HCT116 (cell line): ENCODE results near the gene PCTP. TPM values are rescaled to one million over a fixed set of nuclear protein-coding genes. Genes with fewer than 3 reads are reported as not detected.

Source experiments
- ATAC-seq: fragments of 200-7000 bp; cut with Tn5 transposase; 2 replicates; pipeline ENCODE4 v1.9.1; 2020; ENCODE audit warnings: mild to moderate bottlenecking, moderate library complexity
- BruUV-seq: library from RNA; stranded (reverse); fragments of 400-500 nt; replicated peaks from 2 replicates; lab custom pipeline; 2021; lab: Mats Ljungman, UMichigan
- CTCF ChIA-PET: fragments of 300-600 bp; sonication (Branson Sonifier 250); formaldehyde crosslinking; loops from one replicate; lab custom pipeline; 2021; ENCODE audit warnings: antibody characterized with exemption; lab: Charles Lee
- POLR2A ChIA-PET: fragments of 300-600, 350-600 bp; sonication (Branson Sonifier 250); formaldehyde crosslinking; loops from one replicate; lab custom pipeline; 2021; ENCODE audit warnings: antibody characterized with exemption; lab: Charles Lee
- RAD21 ChIA-PET, 2 experiments: fragments of 300-600 bp; sonication (Branson Sonifier 250); formaldehyde crosslinking; loops; one replicate each; lab custom pipeline; 2023; ENCODE audit warnings: low total read pairs in 2 of 2; ENCODE audit not compliant: uncharacterized antibody in 2 of 2, unreplicated experiment in 2 of 2, low non-redundant PET in 1 of 2; lab: Charles Lee
- DNase-seq: peaks from one replicate; pipeline ENCODE4 v3.0.0-alpha.2; 2010; ENCODE audit warnings: low read depth, low spot score
- H2AFZ ChIP-seq: fragments of 200-600 bp; shearing (Covaris generic), sonication (generic); 2 replicates; pipeline ENCODE4 v1.6.1; 2017; ENCODE audit warnings: low read depth, mixed run types, mixed read lengths, antibody characterized with exemption, low read length; ENCODE audit not compliant: poor library complexity, severe bottlenecking
- H3K27ac ChIP-seq: 2 replicates; pipeline ENCODE4 v1.5.1; 2012; ENCODE audit warnings: low read depth, low read length
- H3K27me3 ChIP-seq: fragments of 200-600 bp; sonication (generic); 2 replicates; pipeline ENCODE4 v1.6.1; 2016; ENCODE audit warnings: mixed run types, low read length, mixed read lengths; ENCODE audit not compliant: insufficient read depth
- H3K36me3 ChIP-seq, 2 experiments: fragments of 200-500 bp in 1 of 2; fragments of 200-600 bp in 1 of 2; sonication (Bioruptor generic) in 1 of 2; sonication (generic) in 1 of 2; 2 replicates each; pipeline versions ENCODE4 v1.5.1 to v1.6.1; 2014 to 2016; ENCODE audit warnings: low read length in 2 of 2, inconsistent platforms in 1 of 2, mixed read lengths in 1 of 2, mixed run types in 1 of 2; ENCODE audit not compliant: insufficient read depth in 2 of 2, control insufficient read depth in 1 of 2
- H3K4me1 ChIP-seq, 2 experiments: fragments of 200-600 bp in 1 of 2; sonication (generic) in 1 of 2; 2 replicates each; pipeline versions ENCODE4 v1.5.1 to v1.6.1; 2012 to 2017; ENCODE audit warnings: low read length in 2 of 2, inconsistent platforms in 1 of 2, mild to moderate bottlenecking in 1 of 2, mixed read lengths in 1 of 2, mixed run types in 1 of 2, moderate library complexity in 1 of 2; ENCODE audit not compliant: insufficient read depth in 2 of 2, control insufficient read depth in 1 of 2
- H3K4me2 ChIP-seq: fragments of 200-600 bp; sonication (generic); 2 replicates; pipeline ENCODE4 v1.6.1; 2017; ENCODE audit warnings: mixed run types, low read length, mixed read lengths
- H3K4me3 ChIP-seq, 2 experiments: fragments of 200-600 bp in 1 of 2; sonication (generic) in 1 of 2; replicated peaks in 1 of 2; 2 replicates each; pipeline ENCODE4 v1.5.1; 2011 to 2016; ENCODE audit warnings: low read length in 2 of 2, control low read depth in 1 of 2, low read depth in 1 of 2, mild to moderate bottlenecking in 1 of 2, mixed read lengths in 1 of 2, mixed run types in 1 of 2
- H3K79me2 ChIP-seq: fragments of 200-600 bp; sonication (generic); 2 replicates; pipeline ENCODE4 v1.6.1; 2017; ENCODE audit warnings: mild to moderate bottlenecking, mixed run types, low read length, moderate library complexity, mixed read lengths; ENCODE audit not compliant: insufficient read depth
- H3K9ac ChIP-seq: fragments of 200-600 bp; sonication (generic); 2 replicates; pipeline ENCODE4 v1.6.1; 2016; ENCODE audit warnings: low read length, mixed read lengths
- H3K9me2 ChIP-seq: fragments of 200-600 bp; sonication (generic), shearing (Covaris generic); 2 replicates; pipeline ENCODE4 v1.6.1; 2017; ENCODE audit warnings: mixed run types, mild to moderate bottlenecking, moderate library complexity; ENCODE audit not compliant: insufficient read depth
- H3K9me3 ChIP-seq, 2 experiments: fragments of 200-500 bp in 1 of 2; fragments of 200-600 bp in 1 of 2; sonication (Bioruptor generic) in 1 of 2; sonication (generic) in 1 of 2; 2 replicates each; pipeline ENCODE4 v1.6.1; 2014 to 2017; ENCODE audit warnings: low read length in 2 of 2, mixed read lengths in 2 of 2, inconsistent platforms in 1 of 2, low read depth in 1 of 2, mild to moderate bottlenecking in 1 of 2, mixed run types in 1 of 2, moderate library complexity in 1 of 2; ENCODE audit not compliant: control insufficient read depth in 1 of 2, insufficient read depth in 1 of 2
- H4K20me1 ChIP-seq: fragments of 200-600 bp; sonication (generic), shearing (Covaris generic); 2 replicates; pipeline ENCODE4 v1.6.1; 2017; ENCODE audit warnings: mixed run types, mild to moderate bottlenecking, moderate library complexity; ENCODE audit not compliant: insufficient read depth
- CEBPB ChIP-seq: IDR thresholded peaks from 2 replicates; pipeline ENCODE4 v1.6.1; 2012; ENCODE audit warnings: low read depth
- EGR1 ChIP-seq: IDR thresholded peaks from 2 replicates; pipeline ENCODE4 v1.6.1; 2012; ENCODE audit warnings: low read depth
- EZH2phosphoT487 ChIP-seq: fragments of 200-600 bp; IDR thresholded peaks from 2 replicates; pipeline ENCODE4 v1.6.1; 2018; ENCODE audit warnings: antibody characterized with exemption, borderline replicate concordance
- FOSL1 ChIP-seq: IDR thresholded peaks from 2 replicates; pipeline ENCODE4 v1.6.1; 2012; ENCODE audit warnings: low read depth
- POLR2A ChIP-seq: IDR thresholded peaks from 2 replicates; pipeline ENCODE4 v1.7.0; 2011; ENCODE audit warnings: borderline replicate concordance; ENCODE audit not compliant: insufficient read depth, insufficient read length; ENCODE audit errors: extremely low read depth
- POLR2AphosphoS5 ChIP-seq: IDR thresholded peaks from 2 replicates; pipeline ENCODE4 v1.6.1; 2011; ENCODE audit warnings: mild to moderate bottlenecking, low read depth, low read length, moderate library complexity
- RAD21 ChIP-seq: IDR thresholded peaks from 2 replicates; pipeline ENCODE4 v1.6.1; 2012; ENCODE audit warnings: low read depth, mild to moderate bottlenecking
- SIN3A ChIP-seq: IDR thresholded peaks from 2 replicates; pipeline ENCODE4 v1.6.1; 2012; ENCODE audit warnings: low read depth
- TCF7L2 ChIP-seq: IDR thresholded peaks from 2 replicates; pipeline ENCODE4 v1.7.0; 2011; ENCODE audit warnings: borderline replicate concordance, inconsistent platforms; ENCODE audit not compliant: insufficient read depth, insufficient read length; ENCODE audit errors: extremely low read depth
- ZBTB33 ChIP-seq: IDR thresholded peaks from 2 replicates; pipeline ENCODE4 v1.6.1; 2011; ENCODE audit warnings: mild to moderate bottlenecking, low read length, moderate library complexity; ENCODE audit not compliant: insufficient replicate concordance; ENCODE audit errors: extremely low read depth
- ZFX ChIP-seq: fragments of 450-650 bp; IDR thresholded peaks from 2 replicates; pipeline ENCODE4 v1.6.1; 2017
- intact Hi-C: fragments of 100-400 bp; cut with micrococcal nuclease; formaldehyde crosslinking; loops from 2 replicates; pipeline ENCODE4 v1.10.0; 2022
- total RNA-seq: library from RNA; stranded (reverse); gene quantifications from one replicate; pipeline ENCODE4 v1.2.1, GENCODE V29; 2021; ENCODE audit not compliant: unreplicated experiment
- TF ChIP-seq, protein P1 (sequence below), 3 experiments: fragments of 200-600 bp in 1 of 3; sonication (generic) in 1 of 3; IDR thresholded peaks in 2 of 3; conservative IDR thresholded peaks in 1 of 3; 2 replicates each; pipeline ENCODE4 v1.5.1; 2012 to 2017; ENCODE audit warnings: low read depth in 2 of 3, low read length in 2 of 3, antibody characterized with exemption in 1 of 3, borderline replicate concordance in 1 of 3, control low read depth in 1 of 3, mild to moderate bottlenecking in 1 of 3, mixed read lengths in 1 of 3, mixed run types in 1 of 3, moderate library complexity in 1 of 3; ENCODE audit not compliant: insufficient read depth in 1 of 3

Gene PCTP
- total RNA-seq, 1 experiment from 2014 or later: 16.3 TPM

DNA sequence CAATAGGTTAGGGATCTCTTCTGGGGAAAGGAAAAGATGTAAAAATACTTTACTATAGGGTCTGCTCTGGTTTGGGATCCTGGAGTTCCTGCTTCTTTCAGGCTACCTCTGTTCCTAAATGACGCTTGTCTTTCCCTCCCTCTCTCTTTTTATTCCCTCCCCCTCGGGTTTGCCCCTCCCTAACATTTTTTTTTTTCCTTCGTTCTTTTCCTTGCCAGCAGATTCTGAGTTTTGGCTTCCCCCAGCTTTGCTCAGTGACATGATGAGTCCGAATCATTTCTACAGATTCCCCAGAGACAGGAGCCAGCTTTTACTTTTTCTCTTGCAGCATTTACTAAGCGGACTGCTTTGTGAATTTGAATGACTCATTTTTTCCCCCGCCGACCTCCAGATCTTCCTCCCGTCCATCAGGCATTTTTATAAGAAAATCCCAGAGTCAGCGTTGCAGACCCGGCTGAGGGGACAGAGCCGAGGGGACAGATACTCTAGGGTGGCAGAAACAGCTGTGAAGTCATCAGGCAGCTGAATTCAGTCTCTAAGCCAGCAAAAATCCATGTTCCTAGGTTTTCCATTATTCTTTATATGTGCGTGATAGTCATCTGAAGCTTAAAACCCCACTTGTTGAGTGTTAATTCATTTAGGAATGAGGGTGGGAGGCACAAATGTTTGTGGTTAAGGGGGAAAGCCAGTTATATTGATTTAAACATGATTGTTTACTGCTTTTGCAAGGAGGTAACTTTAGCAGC, 27.9 kb upstream of the PCTP start, which contains the start of gene TMEM100:
TSS of gene TMEM100 (minus strand) at position 123 of the 746 bp plus-strand sequence. CDS start 1,794 bp downstream, outside the sequence.
- DNase-seq (no peak), ATAC-seq (no peak)
- TF ChIP-seq ZBTB33: no peak
- 0 out of 2 replicates have a peak, but pooled peaks have one; percentile 10 for TF ChIP-seq EZH2phosphoT487
- no peak within 1 kb of the TSS for H3K27ac ChIP-seq
- intact Hi-C loops: loop anchor here (2.0 kb wide), 1 partner anchor 28 kb away; the partner anchor contains the start of gene PCTP
- CTCF ChIA-PET: interaction anchor here (0.9 to 8.4 kb wide), 4 partner anchors 10 to 28 kb away, joined by 3 to 58 read pairs (median 3); partner anchors contain the start of gene PCTP
- no peaks in the 10 kb centered on the region for H3K9me3 ChIP-seq
- H3K79me2 ChIP-seq: no peaks in the 10 kb centered on the region
- no peaks in the 10 kb centered on the region for H3K4me1 ChIP-seq
- H4K20me1 ChIP-seq: no peaks in the 10 kb centered on the region
- no peaks in the 10 kb centered on the region for H3K9me2 ChIP-seq
- H3K36me3 ChIP-seq: no peaks in the 10 kb centered on the region
- no peak within 1 kb of the TSS for H2AFZ ChIP-seq
- RAD21 ChIA-PET: no interaction called here
- no peak within 1 kb of the TSS; the same call in 1 of the 2 replicates for H3K4me2 ChIP-seq
- H3K9ac ChIP-seq: no peak within 1 kb of the TSS
- H3K27me3 ChIP-seq: peaks cover 93% of the 10 kb centered on the region
- no TSS peak for BruUV-seq
- POLR2A ChIA-PET: no interaction called here
- no peak within 1 kb of the TSS for H3K4me3 ChIP-seq

DNA sequence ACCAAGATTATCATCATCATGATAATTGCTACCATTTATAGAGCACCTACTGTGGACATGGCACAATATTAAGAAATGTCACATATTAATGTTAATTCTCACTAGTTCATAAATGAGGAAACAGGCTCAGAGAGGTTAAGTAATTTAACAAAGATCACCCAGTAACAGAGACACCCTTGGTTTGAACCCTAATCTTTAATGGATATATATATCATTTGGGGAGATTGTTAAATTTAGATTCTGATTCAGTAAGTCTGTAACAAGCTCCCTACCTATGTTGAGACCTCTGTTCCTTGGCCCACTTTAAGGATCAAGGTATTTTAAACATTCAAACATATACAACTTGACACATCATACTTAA, 27.4 kb upstream of the PCTP start:
- Histone ChIP-seq H3K9me3 (no peaks in the 10 kb centered on the region), H3K27me3 (peaks cover 99% of the 10 kb centered on the region), H2AFZ (no peak overlapping the region), H3K27ac (no peak overlapping the region), H3K36me3 (no peaks in the 10 kb centered on the region), H3K9ac (no peak overlapping the region), H3K4me2 (no peak overlapping the region), H3K79me2 (no peaks in the 10 kb centered on the region), H3K4me1 (no peaks in the 10 kb centered on the region), H3K9me2 (no peaks in the 10 kb centered on the region), H4K20me1 (no peaks in the 10 kb centered on the region), H3K4me3 (no peak overlapping the region)
- TF ChIP-seq POLR2A (no peak), CEBPB (no peak), EZH2phosphoT487 (no peak), ZFX (no peak), FOSL1 (no peak), POLR2AphosphoS5 (no peak), RAD21 (no peak), SIN3A (no peak), EGR1 (no peak), TCF7L2 (no peak)
- TF ChIP-seq, protein P1, sequence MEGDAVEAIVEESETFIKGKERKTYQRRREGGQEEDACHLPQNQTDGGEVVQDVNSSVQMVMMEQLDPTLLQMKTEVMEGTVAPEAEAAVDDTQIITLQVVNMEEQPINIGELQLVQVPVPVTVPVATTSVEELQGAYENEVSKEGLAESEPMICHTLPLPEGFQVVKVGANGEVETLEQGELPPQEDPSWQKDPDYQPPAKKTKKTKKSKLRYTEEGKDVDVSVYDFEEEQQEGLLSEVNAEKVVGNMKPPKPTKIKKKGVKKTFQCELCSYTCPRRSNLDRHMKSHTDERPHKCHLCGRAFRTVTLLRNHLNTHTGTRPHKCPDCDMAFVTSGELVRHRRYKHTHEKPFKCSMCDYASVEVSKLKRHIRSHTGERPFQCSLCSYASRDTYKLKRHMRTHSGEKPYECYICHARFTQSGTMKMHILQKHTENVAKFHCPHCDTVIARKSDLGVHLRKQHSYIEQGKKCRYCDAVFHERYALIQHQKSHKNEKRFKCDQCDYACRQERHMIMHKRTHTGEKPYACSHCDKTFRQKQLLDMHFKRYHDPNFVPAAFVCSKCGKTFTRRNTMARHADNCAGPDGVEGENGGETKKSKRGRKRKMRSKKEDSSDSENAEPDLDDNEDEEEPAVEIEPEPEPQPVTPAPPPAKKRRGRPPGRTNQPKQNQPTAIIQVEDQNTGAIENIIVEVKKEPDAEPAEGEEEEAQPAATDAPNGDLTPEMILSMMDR (IDR thresholded peaks at IDR 0.05 in 2 of 3, conservative IDR thresholded peaks at IDR 0.05 in 1 of 3; ENCODE audit: borderline replicate concordance in 1 of 3, insufficient read depth in 1 of 3, low read depth in 2 of 3, low read length in 2 of 3): no peak
- ChIA-PET RAD21 (no interaction called here), POLR2A (interaction anchor here (1.3 kb wide), 1 partner anchor 11 kb away, joined by 3 read pairs; no protein-coding TSS in a partner anchor), CTCF (interaction anchor here (0.9 to 8.4 kb wide), 2 partner anchors 11 kb away, joined by 3 to 58 read pairs; no protein-coding TSS in a partner anchor)
- intact Hi-C loops: loop anchor here (2.0 kb wide), 1 partner anchor 27 kb away; the partner anchor contains the start of gene PCTP
- no peak for DNase-seq
- no TSS peak for BruUV-seq
- ATAC-seq: no peak
